GM18870 (cell line): ENCODE measurements around the gene UBE2O.
"Not testable (repeated sequence)": the region's sequence is repeated elsewhere in the genome, so short reads cannot be mapped to it uniquely, and the experiment has no call there.

ENCODE experiments used
- ATAC-seq: cut with Tn5 transposase; IDR thresholded peaks from one replicate; pipeline ENCODE4 v1.9.1; 2021; ENCODE audit warnings: moderate library complexity; ENCODE audit not compliant: unreplicated experiment

Gene UBE2O

DNA sequence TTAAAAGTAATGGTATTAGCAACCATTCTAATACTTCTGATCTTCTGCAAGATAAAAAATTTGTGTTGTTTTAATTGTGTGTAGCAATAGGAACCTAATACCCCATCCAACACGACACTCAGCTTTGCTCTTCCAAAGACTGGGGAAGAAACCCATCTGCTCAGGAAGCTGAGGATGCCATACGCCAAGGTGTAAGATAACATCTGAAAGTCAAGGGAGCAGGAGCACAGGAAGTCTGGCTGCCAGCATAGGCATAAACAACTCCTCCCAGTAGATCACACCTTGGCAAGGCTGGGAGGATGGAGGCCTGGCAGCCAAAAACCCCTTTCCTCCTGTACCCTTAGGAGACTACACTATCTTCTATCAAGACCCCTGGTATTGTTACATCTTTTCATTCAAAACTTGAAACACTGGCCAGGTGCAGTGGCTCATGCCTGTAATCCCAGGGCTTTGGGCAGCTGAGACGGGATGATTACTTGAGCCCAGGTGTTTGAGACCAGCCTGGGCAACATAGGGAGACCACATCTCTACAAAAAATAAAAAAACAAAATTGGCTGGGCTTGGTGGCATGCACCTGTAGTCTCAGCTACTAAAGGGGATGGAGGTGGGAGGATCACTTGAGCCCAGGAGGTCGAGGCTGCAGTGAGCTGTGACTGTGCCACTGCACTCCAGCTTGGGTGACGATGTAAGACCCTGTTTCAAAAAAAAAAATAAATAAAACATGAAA is 74.2 kb downstream of the UBE2O start:
- ATAC-seq = no peak

DNA sequence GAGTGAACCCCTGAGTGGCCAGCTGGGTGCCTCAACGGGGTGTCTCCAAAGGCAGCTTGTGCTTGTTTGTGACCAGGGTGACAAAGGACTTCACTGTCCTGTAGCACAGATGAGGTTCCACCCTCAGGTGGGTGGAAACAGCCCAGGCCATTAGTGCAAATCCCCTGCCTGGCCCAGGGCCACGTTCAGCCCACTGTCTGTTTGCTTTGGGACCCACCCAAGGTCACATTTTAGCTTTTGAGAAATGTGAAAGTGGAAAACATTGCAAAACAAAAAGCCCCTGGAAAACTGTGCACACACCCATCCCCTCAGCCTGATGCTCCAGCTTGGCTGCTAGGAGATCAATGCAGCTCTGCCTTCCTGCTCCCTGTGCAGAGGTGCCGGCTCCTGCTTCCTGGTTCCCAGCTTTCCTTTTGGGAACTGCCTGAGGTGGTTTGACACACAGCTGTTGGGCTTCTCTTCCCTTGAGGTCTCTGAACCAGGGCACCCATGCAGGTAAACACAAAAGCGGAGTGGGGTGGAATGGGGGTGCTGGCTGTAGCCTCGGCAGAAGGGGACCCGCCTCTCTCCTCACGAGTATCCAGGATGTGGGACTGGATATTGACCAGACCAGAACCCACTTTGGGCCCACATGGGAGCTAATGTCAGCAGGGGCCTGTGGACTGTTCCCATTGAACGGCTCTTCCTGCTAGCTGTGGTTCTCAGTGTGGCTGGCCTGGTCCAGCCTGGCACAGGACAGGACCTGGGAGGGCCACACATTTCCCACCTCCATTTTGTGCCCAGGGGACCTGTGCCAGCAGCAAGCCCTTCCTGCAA is 76.4 kb downstream of the UBE2O start:
- no peak for ATAC-seq

DNA sequence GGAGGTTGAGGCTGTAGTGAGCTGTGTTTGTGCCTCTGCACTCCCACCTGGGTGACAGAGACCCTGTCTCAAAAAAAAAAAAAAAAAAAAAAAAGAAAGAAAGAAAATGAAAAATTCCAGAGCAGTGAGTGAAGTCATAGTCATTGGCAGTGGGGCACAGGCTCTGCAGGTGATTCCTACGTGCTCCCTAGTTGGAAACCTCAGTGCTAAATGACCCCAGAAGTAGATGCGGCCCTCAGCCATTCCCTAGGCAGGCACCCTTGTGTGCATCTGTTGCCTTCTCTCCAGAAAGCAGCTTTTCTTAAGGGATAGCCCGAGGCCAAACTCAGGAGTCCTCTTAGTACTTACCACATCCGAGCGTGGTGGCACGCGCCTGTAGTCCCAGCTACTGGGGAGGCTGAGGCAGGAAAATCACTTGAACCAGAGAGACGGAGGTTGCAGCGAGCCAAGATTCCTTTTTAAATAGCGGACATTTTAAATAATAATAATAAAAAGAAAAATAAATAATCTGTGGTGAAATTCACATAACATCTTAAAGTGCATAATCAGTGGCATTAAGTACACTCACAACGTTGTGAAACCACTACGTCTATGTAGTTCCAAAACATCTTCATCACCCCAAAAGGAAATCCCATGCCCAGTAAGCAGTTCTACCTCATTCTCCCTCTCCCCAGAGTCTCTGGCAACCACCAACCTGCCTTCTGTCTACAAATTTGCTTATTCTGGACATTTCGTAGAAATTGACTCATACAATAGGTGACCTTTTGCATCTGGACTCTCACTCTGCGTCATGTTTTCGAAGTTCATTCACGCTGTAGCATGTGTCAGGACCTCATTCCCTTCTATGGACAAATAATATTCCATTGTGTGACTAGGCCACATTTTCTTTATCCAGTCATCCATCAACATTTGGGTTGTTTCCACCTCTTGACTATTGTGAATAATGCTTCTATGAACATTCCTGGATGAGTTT is 81.0 kb downstream of the UBE2O start:
- no peak for ATAC-seq

DNA sequence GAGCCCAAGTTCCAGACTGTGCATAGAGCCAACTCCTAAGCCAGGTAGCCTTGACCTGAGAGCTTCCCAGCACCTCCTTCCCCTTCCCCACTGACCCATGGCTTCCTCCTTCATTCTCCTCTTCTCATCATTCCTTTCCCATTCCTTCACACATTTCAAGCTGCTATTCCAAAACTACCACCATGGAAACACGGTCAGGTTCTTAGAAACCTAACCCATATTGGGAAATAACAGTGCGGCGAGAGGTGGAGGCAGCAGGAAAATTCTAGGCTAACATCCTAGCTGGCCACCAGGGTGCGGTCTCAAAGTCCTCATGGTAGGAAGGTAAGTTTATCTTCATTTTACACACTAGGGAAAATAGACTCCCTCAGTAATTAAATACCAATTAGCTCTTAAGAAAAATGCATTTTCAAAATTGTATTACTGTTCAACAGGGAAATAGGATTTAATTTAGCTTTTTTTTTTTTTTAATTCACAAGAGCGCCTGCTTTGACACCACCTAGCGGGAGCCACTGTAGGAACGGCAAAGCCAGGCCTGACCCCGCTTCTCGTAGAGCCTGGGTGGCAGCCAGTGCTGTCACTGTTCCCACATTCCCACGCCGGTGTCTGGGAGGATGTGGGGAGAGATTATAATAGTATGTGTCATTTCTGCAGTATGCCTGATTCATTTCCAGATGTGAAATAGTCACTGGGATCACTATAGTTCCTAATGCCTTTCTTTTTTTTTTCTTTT is 82.5 kb downstream of the UBE2O start:
- no peak for ATAC-seq

DNA sequence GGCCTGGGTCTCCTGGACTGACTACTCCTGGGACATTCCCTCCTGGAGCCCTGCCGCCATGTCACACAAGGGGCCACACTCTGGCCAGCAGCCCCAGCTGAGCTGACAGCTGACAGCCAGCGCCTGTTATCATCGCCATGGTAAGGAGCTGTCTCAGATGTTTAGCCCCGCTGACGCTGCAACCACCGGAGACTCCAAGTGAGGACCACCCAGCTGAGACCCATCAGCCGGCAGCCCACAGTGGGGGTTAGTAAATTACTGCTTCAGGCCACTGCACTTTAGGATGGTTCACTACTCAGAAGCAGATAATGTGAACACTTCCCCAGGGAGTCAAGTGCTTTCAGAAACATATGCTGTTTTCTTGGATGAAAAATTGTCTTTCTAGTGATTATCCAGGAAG is 83.1 kb downstream of the UBE2O start:
- no peak for ATAC-seq

DNA sequence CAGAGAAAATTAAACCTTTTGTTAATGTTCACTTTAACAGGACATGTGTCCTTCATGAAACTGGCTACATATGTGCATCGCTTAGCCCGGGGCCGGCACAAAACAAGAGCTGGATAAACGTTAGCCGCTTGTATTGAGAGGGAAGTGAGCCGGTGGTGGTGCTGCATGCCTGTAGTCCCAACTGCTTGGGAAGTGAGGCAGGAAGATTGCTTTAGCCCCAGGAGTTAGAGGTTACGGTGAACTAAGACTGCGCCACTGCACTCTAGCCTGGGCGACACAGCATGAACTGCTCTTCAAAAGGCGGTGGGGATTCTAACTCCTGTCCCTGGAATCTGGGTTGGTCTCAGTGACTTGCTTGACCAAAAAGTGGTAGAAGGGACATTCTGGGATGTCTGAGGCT is 83.6 kb downstream of the UBE2O start:
- no peak for ATAC-seq

DNA sequence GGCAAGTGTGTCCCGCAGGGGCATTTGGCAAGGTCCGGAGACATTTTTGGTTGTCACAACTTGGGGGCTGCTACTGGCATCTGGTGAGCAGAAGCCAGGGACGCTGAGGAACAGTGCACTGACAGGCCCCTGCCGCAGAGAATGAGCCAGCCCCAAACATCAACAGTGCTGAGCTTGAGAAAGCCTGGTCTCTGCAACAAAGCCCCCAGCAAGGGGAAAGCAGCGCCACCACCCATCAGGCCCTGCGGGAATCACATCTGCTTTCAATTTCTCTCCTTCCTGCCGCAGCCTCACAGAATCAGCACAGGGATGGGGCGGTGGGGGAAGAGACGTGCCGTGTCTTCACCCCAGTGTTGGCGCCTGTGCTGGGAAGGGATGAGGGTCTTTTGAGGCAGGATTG is 84.4 kb downstream of the UBE2O start:
- no peak for ATAC-seq

DNA sequence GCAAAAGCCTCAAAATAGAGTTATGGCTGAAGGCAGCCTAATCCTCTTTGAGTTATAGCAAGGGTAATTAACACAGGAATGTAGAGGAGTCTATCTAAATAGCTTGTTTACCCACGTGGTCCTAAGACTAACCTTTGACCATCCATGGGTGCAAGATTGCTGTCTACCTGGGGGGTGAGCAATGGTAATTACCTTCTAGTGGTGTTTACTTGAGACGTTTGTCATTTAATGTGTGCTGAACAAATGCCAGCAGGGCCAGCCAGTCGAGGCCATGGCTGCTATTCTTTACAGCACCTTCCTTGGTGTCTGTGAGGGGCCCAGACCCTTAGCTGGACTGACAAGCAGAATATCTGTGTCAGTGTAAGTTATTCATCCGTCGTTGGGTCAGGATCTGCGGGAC is 85.3 kb downstream of the UBE2O start:
- ATAC-seq = no peak

DNA sequence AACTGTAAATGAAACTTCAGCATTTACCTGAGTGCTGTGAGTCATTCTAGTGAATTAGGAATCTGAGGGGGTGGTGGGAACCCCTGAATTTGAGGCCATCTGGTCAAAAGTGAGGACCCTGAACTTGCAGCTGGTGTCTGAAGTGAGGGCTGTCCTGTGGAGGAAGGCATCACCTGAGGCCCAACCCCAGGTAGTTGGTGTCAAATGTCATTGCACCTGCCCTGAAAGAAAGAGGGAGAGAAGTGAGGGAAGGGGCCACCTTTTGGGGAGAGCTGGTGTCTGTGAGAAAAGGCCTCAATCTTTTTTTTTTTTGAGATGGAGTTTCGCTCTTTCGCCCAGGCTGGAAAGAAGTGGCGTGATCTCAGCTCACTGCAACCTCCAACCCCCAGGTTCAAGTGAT is 86.7 kb downstream of the UBE2O start:
- ATAC-seq = no peak

DNA sequence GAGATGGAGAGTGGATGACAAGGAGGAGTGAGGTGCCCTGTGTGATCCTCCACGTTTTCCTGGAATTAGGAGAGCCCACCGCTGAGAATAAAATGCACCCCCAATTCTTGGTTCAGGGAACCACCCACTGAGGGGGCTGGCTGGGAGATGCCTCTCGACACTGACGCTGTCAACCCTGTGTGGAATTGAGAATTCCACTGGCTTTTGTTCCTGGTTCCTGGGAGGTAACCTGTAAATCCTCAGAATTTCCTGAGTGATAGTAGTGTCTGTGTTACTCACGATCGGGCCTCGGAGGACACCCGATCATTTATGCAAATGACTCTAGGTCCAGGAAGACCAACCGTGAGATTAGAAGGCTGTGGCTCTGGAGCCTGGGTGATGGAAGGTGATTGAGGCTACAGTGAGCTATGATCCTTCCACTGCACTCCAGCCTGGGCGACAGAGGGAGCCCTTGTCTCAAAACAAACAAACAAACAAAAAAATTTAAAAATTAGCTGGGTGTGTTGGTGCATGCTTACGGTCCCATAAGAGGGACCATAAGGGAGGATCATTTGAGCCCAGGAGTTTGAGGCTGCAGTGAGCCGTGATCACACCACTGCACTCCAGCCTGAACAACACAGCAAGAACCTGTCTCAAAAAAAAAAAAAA is 87.6 kb downstream of the UBE2O start:
- no peak for ATAC-seq

DNA sequence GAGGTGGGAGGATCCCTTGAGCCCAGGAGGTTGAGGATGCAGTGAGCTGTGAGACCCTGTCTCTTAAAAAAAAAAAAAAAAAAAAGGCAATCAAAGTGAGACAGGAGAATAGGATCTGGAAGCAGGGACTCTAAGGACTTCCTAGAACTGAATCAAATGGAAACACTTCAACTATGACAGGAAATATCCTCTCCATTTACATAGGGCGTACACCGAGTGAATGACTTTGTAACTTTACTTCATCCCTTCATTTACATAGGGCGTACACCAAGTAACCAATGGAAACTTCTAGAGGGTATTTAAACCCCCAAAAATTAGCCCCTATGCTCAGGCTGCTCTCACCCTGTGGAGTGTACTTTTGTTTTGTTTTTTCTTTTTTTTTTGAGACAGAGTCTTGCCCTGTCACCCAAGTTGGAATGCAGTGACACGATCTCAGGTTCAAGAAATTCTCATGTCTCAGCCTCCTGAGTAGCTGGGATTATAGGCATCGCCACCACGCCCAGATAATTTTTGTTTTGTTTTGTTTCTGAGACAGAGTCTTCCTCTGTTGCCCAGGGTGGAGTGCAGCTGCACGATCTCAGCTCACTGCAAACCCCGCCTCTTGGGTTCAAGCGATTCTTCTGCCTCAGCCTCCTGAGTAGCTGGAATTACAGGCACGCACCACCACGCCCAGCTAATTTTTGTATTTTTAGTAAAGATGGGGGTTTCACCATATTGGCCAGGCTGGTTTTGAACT is 89.7 kb downstream of the UBE2O start:
- no peak for ATAC-seq

DNA sequence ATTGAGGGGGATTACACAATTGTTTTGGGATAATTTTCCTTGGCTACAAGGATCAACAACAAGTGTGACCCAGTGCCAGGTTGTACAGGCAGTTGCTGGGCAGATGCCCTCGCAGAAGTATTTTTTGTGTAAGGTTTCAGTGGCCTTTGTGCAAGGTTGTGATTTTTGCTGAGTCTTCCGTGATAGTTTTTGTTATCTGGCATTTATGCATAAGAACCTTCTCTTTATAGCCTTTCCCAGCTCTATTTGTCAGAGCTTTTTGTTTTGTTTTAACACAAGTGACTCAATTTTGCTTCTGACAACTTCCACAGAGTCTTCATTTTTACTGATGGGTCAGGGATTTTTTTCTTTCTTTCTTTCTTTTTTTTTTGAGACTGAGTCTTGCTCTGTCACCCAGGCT is 92.5 kb downstream of the UBE2O start:
- no peak for ATAC-seq

DNA sequence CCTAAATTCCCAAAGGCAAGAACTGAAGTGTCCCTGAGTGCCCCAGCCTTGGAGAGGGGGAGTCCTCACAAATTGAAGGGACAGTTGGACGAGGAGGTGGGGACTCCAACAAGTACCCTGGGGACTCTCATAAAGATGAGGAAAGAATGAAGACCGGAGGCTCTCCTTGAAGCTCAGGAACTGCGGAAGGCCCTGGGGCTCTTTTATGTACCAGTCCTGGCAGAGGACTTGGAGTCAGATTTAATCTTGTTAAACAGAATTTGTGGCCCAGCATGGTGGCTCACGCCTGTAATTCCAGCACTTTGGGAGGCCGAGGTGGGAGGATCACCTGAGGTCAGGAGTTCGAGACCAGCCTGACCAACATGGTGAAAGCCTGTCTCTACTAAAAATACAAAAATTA is 93.2 kb downstream of the UBE2O start:
- ATAC-seq = not testable (repeated sequence)

DNA sequence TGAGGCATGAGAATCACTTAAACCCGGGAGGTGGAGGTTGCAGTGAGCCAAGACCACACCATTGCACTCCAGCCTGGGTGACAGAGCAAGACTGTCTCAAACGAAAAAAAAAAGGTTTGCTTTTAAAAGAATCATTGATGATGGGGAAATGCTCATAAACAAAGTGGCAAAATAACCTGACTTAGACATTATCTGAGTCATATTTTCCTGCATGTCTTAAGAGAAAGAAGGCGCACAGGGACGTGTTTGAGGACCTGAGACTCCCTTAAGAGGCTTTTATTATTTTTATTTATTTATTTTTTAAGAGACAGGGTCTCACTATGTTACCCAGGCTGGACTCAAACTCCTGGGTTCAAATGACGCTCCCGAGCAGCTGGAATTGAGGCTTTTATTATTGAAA is 93.6 kb downstream of the UBE2O start:
- no peak for ATAC-seq

DNA sequence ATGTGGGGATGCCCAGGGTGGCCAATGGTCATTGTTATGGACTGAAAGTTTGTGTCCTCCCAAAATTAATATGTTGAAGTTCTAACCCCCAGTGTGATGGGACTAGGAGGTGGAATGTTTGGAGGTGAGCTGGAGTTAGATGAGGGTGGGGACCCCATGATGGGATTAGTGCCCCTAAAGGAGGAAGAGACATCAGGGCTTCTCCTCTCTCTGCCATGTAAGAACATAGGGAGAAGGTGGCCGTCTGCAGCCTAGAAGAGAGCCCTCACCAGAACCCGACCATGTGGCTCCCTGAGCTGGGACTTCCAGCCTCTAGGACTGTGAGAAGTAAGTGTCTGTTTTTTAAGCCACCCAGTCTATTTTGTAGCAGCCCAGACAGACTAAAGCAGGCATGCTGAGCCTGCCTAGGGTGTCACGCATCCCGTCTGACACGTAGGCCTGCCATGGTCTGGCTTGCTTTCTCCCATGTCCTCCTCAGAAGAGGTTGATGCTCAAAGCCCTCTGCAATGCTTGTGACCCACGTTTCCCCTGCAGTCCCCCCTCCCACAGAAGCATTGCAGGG is 95.3 kb downstream of the UBE2O start:
- ATAC-seq = no peak

DNA sequence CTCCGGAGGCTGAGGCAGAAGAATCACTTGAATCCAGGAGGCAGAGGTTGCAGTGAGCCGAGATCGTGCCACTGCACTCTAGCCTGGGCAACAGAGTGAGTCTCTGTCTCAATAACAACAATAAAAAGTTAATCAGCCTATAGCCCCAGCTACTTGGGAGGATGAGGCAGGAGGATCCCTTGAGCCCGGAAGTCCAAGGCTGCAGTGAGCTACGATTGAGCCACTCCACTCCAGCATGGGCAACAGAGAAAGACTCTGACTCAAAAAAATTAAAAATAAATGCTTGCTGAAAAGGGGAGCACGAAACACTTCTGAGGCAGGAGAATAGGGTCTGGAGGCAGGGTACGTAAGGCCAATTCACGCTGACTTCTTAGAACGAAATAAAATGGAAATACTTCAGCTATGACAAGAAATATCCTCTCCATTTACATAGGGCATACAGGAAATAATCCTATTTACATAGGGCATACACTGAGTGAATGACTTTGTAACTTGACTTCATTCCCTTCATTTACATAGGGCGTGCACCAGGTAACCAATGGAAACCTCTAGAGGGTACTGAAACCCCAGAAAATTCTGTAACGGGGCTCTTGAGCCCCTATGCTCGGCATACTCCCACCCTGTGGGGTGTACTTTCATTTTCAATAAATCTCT is 96.0 kb downstream of the UBE2O start:
- no peak for ATAC-seq

DNA sequence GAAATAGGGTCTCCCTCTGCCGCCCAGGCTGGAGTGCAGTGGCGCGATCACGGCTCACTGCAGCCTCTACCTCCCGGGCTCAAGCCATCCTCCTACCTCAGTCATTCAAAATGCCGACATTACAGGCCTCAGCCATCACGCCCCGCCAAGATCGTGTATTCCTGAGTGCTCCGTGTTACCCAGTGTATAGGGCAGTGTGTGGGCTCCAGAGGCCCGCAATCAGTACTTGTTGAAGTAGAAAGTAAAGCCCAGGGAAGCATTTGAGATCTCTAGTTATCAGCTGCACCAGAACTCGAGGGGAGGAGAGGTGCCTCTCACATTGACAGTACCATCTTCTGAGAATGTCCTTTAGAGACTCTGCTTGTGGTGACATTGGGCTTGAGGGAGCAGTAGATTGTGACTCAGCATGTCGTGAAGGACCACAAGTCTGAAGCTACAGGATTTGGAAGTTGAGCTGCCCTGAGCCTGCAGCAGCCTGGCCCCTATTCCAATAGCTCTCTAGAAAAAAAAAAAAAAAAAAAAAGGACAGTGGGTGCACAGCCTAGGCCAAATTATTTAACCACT is 98.1 kb downstream of the UBE2O start:
- ATAC-seq = no peak

DNA sequence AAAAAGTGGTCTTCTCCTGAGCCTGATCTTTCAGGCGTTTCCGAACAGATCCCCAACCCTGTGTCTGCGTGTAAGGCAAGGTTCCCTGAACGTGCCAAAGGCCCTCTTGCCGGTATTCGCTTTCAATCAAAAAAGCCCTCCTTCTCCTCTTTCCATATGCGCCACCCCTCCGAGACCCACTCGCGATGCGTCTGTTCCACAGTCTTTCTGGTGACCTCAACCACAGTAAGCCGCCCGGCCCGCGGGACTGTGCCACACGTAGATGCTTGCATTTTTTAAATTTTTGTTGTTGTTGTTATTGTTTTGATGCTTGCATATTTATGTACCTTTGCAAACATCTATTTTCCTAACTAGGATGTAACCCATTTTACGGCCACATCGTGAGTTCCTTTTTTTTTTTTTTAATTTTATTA is 98.6 kb downstream of the UBE2O start:
- peak; percentile 15 for ATAC-seq
